GM21367 (cell line): ENCODE data around the gene FHIT.

Experiments used
- ATAC-seq: cut with Tn5 transposase; IDR thresholded peaks from one replicate; pipeline ENCODE4 v1.9.1; 2021; ENCODE audit not compliant: unreplicated experiment

Gene FHIT

GRCh38 chr3:60033901-60034453 lies 1217.3 kb downstream of the FHIT start:
- ATAC-seq = no peak

- ATAC-seq = no peak
These were observed 1220.3 kb downstream of the FHIT start for GRCh38 chr3:60030982-60031381.

- ATAC-seq = no peak
These were observed 1223.0 kb downstream of the FHIT start for GRCh38 chr3:60028233-60028632.

GRCh38 chr3:60027335-60027734 lies 1223.9 kb downstream of the FHIT start:
- ATAC-seq = no peak

- no peak for ATAC-seq
These were observed 1225.9 kb downstream of the FHIT start for GRCh38 chr3:60025096-60026050.

- ATAC-seq = no peak
These were observed 1226.9 kb downstream of the FHIT start for GRCh38 chr3:60024400-60024799.

GRCh38 chr3:60023189-60023588 lies 1228.1 kb downstream of the FHIT start:
- no peak for ATAC-seq

- ATAC-seq = no peak
These were observed 1233.6 kb downstream of the FHIT start for GRCh38 chr3:60017631-60018030.

GRCh38 chr3:60015032-60015705 lies 1236.1 kb downstream of the FHIT start:
- no peak for ATAC-seq

- ATAC-seq = no peak
These were observed 1238.0 kb downstream of the FHIT start for GRCh38 chr3:60013241-60013640.

- no peak for ATAC-seq
These were observed 1240.0 kb downstream of the FHIT start for GRCh38 chr3:60011218-60011617.

- ATAC-seq = peak; percentile 92
These were observed 1240.5 kb downstream of the FHIT start for GRCh38 chr3:60010781-60011180.

GRCh38 chr3:60009931-60010478 lies 1241.2 kb downstream of the FHIT start:
- no peak for ATAC-seq

- no peak for ATAC-seq
These were observed 1249.9 kb downstream of the FHIT start for GRCh38 chr3:60001369-60001768.

- no peak for ATAC-seq
These were observed 1250.7 kb downstream of the FHIT start for GRCh38 chr3:60000311-60001105.

- ATAC-seq = no peak
These were observed 1253.2 kb downstream of the FHIT start for GRCh38 chr3:59998058-59998457.

- ATAC-seq = no peak
These were observed 1253.7 kb downstream of the FHIT start for GRCh38 chr3:59997583-59997982.

GRCh38 chr3:59996056-59996455 lies 1255.2 kb downstream of the FHIT start:
- ATAC-seq = no peak

- no peak for ATAC-seq
These were observed 1255.7 kb downstream of the FHIT start for GRCh38 chr3:59995563-59995962.

GRCh38 chr3:59994732-59995304 lies 1256.4 kb downstream of the FHIT start:
- no peak for ATAC-seq
